HCT116 (cell line): Measurements from ENCODE around the gene HOXC11. TPM values are rescaled to one million over a fixed set of nuclear protein-coding genes. Genes with fewer than 3 reads are reported as not detected.

ENCODE experiments used
- ATAC-seq: fragments of 200-7000 bp; cut with Tn5 transposase; 2 replicates; pipeline ENCODE4 v1.9.1; 2020; ENCODE audit warnings: mild to moderate bottlenecking, moderate library complexity
- BruUV-seq: library from RNA; stranded (reverse); fragments of 400-500 nt; replicated peaks from 2 replicates; lab custom pipeline; 2021; lab: Mats Ljungman, UMichigan
- CTCF ChIA-PET: fragments of 300-600 bp; sonication (Branson Sonifier 250); formaldehyde crosslinking; loops from one replicate; lab custom pipeline; 2021; ENCODE audit warnings: antibody characterized with exemption; lab: Charles Lee
- POLR2A ChIA-PET: fragments of 300-600, 350-600 bp; sonication (Branson Sonifier 250); formaldehyde crosslinking; loops from one replicate; lab custom pipeline; 2021; ENCODE audit warnings: antibody characterized with exemption; lab: Charles Lee
- RAD21 ChIA-PET, 2 experiments: fragments of 300-600 bp; sonication (Branson Sonifier 250); formaldehyde crosslinking; loops; one replicate each; lab custom pipeline; 2023; ENCODE audit warnings: low total read pairs in 2 of 2; ENCODE audit not compliant: uncharacterized antibody in 2 of 2, unreplicated experiment in 2 of 2, low non-redundant PET in 1 of 2; lab: Charles Lee
- DNase-seq: peaks from one replicate; pipeline ENCODE4 v3.0.0-alpha.2; 2010; ENCODE audit warnings: low read depth, low spot score
- H2AFZ ChIP-seq: fragments of 200-600 bp; shearing (Covaris generic), sonication (generic); 2 replicates; pipeline ENCODE4 v1.6.1; 2017; ENCODE audit warnings: low read depth, mixed run types, mixed read lengths, antibody characterized with exemption, low read length; ENCODE audit not compliant: poor library complexity, severe bottlenecking
- H3K27ac ChIP-seq: 2 replicates; pipeline ENCODE4 v1.5.1; 2012; ENCODE audit warnings: low read depth, low read length
- H3K27me3 ChIP-seq: fragments of 200-600 bp; sonication (generic); 2 replicates; pipeline ENCODE4 v1.6.1; 2016; ENCODE audit warnings: mixed run types, low read length, mixed read lengths; ENCODE audit not compliant: insufficient read depth
- H3K36me3 ChIP-seq, 2 experiments: fragments of 200-500 bp in 1 of 2; fragments of 200-600 bp in 1 of 2; sonication (Bioruptor generic) in 1 of 2; sonication (generic) in 1 of 2; 2 replicates each; pipeline versions ENCODE4 v1.5.1 to v1.6.1; 2014 to 2016; ENCODE audit warnings: low read length in 2 of 2, inconsistent platforms in 1 of 2, mixed read lengths in 1 of 2, mixed run types in 1 of 2; ENCODE audit not compliant: insufficient read depth in 2 of 2, control insufficient read depth in 1 of 2
- H3K4me1 ChIP-seq, 2 experiments: fragments of 200-600 bp in 1 of 2; sonication (generic) in 1 of 2; 2 replicates each; pipeline versions ENCODE4 v1.5.1 to v1.6.1; 2012 to 2017; ENCODE audit warnings: low read length in 2 of 2, inconsistent platforms in 1 of 2, mild to moderate bottlenecking in 1 of 2, mixed read lengths in 1 of 2, mixed run types in 1 of 2, moderate library complexity in 1 of 2; ENCODE audit not compliant: insufficient read depth in 2 of 2, control insufficient read depth in 1 of 2
- H3K4me2 ChIP-seq: fragments of 200-600 bp; sonication (generic); 2 replicates; pipeline ENCODE4 v1.6.1; 2017; ENCODE audit warnings: mixed run types, low read length, mixed read lengths
- H3K4me3 ChIP-seq, 2 experiments: fragments of 200-600 bp in 1 of 2; sonication (generic) in 1 of 2; replicated peaks in 1 of 2; 2 replicates each; pipeline ENCODE4 v1.5.1; 2011 to 2016; ENCODE audit warnings: low read length in 2 of 2, control low read depth in 1 of 2, low read depth in 1 of 2, mild to moderate bottlenecking in 1 of 2, mixed read lengths in 1 of 2, mixed run types in 1 of 2
- H3K79me2 ChIP-seq: fragments of 200-600 bp; sonication (generic); 2 replicates; pipeline ENCODE4 v1.6.1; 2017; ENCODE audit warnings: mild to moderate bottlenecking, mixed run types, low read length, moderate library complexity, mixed read lengths; ENCODE audit not compliant: insufficient read depth
- H3K9ac ChIP-seq: fragments of 200-600 bp; sonication (generic); 2 replicates; pipeline ENCODE4 v1.6.1; 2016; ENCODE audit warnings: low read length, mixed read lengths
- H3K9me2 ChIP-seq: fragments of 200-600 bp; sonication (generic), shearing (Covaris generic); 2 replicates; pipeline ENCODE4 v1.6.1; 2017; ENCODE audit warnings: mixed run types, mild to moderate bottlenecking, moderate library complexity; ENCODE audit not compliant: insufficient read depth
- H3K9me3 ChIP-seq, 2 experiments: fragments of 200-500 bp in 1 of 2; fragments of 200-600 bp in 1 of 2; sonication (Bioruptor generic) in 1 of 2; sonication (generic) in 1 of 2; 2 replicates each; pipeline ENCODE4 v1.6.1; 2014 to 2017; ENCODE audit warnings: low read length in 2 of 2, mixed read lengths in 2 of 2, inconsistent platforms in 1 of 2, low read depth in 1 of 2, mild to moderate bottlenecking in 1 of 2, mixed run types in 1 of 2, moderate library complexity in 1 of 2; ENCODE audit not compliant: control insufficient read depth in 1 of 2, insufficient read depth in 1 of 2
- H4K20me1 ChIP-seq: fragments of 200-600 bp; sonication (generic), shearing (Covaris generic); 2 replicates; pipeline ENCODE4 v1.6.1; 2017; ENCODE audit warnings: mixed run types, mild to moderate bottlenecking, moderate library complexity; ENCODE audit not compliant: insufficient read depth
- CEBPB ChIP-seq: IDR thresholded peaks from 2 replicates; pipeline ENCODE4 v1.6.1; 2012; ENCODE audit warnings: low read depth
- ELF1 ChIP-seq: IDR thresholded peaks from 2 replicates; pipeline ENCODE4 v1.6.1; 2012; ENCODE audit warnings: low read depth, borderline replicate concordance
- EZH2phosphoT487 ChIP-seq: fragments of 200-600 bp; IDR thresholded peaks from 2 replicates; pipeline ENCODE4 v1.6.1; 2018; ENCODE audit warnings: antibody characterized with exemption, borderline replicate concordance
- FOSL1 ChIP-seq: IDR thresholded peaks from 2 replicates; pipeline ENCODE4 v1.6.1; 2012; ENCODE audit warnings: low read depth
- JUND ChIP-seq: IDR thresholded peaks from 2 replicates; pipeline ENCODE4 v1.6.1; 2012
- POLR2A ChIP-seq: IDR thresholded peaks from 2 replicates; pipeline ENCODE4 v1.7.0; 2011; ENCODE audit warnings: borderline replicate concordance; ENCODE audit not compliant: insufficient read depth, insufficient read length; ENCODE audit errors: extremely low read depth
- RAD21 ChIP-seq: IDR thresholded peaks from 2 replicates; pipeline ENCODE4 v1.6.1; 2012; ENCODE audit warnings: low read depth, mild to moderate bottlenecking
- SIN3A ChIP-seq: IDR thresholded peaks from 2 replicates; pipeline ENCODE4 v1.6.1; 2012; ENCODE audit warnings: low read depth
- ZNF274 ChIP-seq: fragments of 200-500 bp; sonication (Bioruptor generic); IDR thresholded peaks from 2 replicates; pipeline ENCODE4 v1.6.1; 2014; ENCODE audit warnings: mild to moderate bottlenecking, low read depth, low read length, inconsistent platforms
- intact Hi-C: fragments of 100-400 bp; cut with micrococcal nuclease; formaldehyde crosslinking; loops from 2 replicates; pipeline ENCODE4 v1.10.0; 2022
- total RNA-seq: library from RNA; stranded (reverse); gene quantifications from one replicate; pipeline ENCODE4 v1.2.1, GENCODE V29; 2021; ENCODE audit not compliant: unreplicated experiment
- TF ChIP-seq, protein P1 (sequence below): IDR thresholded peaks from 2 replicates; pipeline ENCODE4 v1.6.1; 2012; ENCODE audit warnings: low read depth
- TF ChIP-seq, protein P2 (sequence below), 3 experiments: fragments of 200-600 bp in 1 of 3; sonication (generic) in 1 of 3; IDR thresholded peaks in 2 of 3; conservative IDR thresholded peaks in 1 of 3; 2 replicates each; pipeline ENCODE4 v1.5.1; 2012 to 2017; ENCODE audit warnings: low read depth in 2 of 3, low read length in 2 of 3, antibody characterized with exemption in 1 of 3, borderline replicate concordance in 1 of 3, control low read depth in 1 of 3, mild to moderate bottlenecking in 1 of 3, mixed read lengths in 1 of 3, mixed run types in 1 of 3, moderate library complexity in 1 of 3; ENCODE audit not compliant: insufficient read depth in 1 of 3

The HOXC11 gene
- total RNA-seq, 1 experiment from 2014 or later = 0.22 TPM

DNA sequence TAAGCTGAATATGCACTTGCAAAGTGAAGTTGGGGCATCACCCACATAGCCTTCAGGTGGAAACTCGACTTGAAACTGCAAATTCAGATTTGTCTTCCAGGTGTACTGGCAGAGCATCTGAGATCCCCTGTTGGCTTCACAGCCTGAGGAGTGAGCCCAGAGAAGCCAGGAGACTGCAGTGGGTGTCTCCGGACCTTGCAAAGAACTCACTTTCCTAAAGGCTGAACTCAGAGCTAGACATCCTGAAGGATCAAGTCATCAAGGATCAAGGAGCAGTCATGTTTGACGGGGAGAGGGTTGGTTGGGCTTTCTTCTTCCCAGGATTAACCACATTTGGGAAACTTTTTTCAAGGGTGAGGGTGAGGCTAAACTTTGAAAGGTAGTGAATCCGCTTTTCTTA, 43.4 kb upstream of the HOXC11 start:
- Histone ChIP-seq H3K27me3 (peaks cover 46% of the 10 kb centered on the region), H3K79me2 (no peaks in the 10 kb centered on the region), H3K4me1 (no peaks in the 10 kb centered on the region), H3K27ac (no peak overlapping the region), H3K4me3 (no peak overlapping the region), H3K9me3 (no peaks in the 10 kb centered on the region), H3K9ac (no peak overlapping the region), H2AFZ (no peak overlapping the region), H4K20me1 (no peaks in the 10 kb centered on the region), H3K4me2 (no peak overlapping the region), H3K36me3 (no peaks in the 10 kb centered on the region), H3K9me2 (no peaks in the 10 kb centered on the region)
- ATAC-seq (no peak), DNase-seq (no peak)
- ChIA-PET RAD21 (no interaction called here), CTCF (no interaction called here), POLR2A (no interaction called here)
- intact Hi-C loops = no loop called here
- no peak for TF ChIP-seq RAD21
- TF ChIP-seq EZH2phosphoT487 = no peak
- TF ChIP-seq JUND = no peak
- no peak for TF ChIP-seq ZNF274
- TF ChIP-seq, protein P1, sequence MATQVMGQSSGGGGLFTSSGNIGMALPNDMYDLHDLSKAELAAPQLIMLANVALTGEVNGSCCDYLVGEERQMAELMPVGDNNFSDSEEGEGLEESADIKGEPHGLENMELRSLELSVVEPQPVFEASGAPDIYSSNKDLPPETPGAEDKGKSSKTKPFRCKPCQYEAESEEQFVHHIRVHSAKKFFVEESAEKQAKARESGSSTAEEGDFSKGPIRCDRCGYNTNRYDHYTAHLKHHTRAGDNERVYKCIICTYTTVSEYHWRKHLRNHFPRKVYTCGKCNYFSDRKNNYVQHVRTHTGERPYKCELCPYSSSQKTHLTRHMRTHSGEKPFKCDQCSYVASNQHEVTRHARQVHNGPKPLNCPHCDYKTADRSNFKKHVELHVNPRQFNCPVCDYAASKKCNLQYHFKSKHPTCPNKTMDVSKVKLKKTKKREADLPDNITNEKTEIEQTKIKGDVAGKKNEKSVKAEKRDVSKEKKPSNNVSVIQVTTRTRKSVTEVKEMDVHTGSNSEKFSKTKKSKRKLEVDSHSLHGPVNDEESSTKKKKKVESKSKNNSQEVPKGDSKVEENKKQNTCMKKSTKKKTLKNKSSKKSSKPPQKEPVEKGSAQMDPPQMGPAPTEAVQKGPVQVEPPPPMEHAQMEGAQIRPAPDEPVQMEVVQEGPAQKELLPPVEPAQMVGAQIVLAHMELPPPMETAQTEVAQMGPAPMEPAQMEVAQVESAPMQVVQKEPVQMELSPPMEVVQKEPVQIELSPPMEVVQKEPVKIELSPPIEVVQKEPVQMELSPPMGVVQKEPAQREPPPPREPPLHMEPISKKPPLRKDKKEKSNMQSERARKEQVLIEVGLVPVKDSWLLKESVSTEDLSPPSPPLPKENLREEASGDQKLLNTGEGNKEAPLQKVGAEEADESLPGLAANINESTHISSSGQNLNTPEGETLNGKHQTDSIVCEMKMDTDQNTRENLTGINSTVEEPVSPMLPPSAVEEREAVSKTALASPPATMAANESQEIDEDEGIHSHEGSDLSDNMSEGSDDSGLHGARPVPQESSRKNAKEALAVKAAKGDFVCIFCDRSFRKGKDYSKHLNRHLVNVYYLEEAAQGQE = no peak
- no peak for TF ChIP-seq CEBPB
- no peak for TF ChIP-seq POLR2A
- TF ChIP-seq ELF1 = no peak
- TF ChIP-seq, protein P2, sequence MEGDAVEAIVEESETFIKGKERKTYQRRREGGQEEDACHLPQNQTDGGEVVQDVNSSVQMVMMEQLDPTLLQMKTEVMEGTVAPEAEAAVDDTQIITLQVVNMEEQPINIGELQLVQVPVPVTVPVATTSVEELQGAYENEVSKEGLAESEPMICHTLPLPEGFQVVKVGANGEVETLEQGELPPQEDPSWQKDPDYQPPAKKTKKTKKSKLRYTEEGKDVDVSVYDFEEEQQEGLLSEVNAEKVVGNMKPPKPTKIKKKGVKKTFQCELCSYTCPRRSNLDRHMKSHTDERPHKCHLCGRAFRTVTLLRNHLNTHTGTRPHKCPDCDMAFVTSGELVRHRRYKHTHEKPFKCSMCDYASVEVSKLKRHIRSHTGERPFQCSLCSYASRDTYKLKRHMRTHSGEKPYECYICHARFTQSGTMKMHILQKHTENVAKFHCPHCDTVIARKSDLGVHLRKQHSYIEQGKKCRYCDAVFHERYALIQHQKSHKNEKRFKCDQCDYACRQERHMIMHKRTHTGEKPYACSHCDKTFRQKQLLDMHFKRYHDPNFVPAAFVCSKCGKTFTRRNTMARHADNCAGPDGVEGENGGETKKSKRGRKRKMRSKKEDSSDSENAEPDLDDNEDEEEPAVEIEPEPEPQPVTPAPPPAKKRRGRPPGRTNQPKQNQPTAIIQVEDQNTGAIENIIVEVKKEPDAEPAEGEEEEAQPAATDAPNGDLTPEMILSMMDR (IDR thresholded peaks at IDR 0.05 in 2 of 3, conservative IDR thresholded peaks at IDR 0.05 in 1 of 3; ENCODE audit: borderline replicate concordance in 1 of 3, insufficient read depth in 1 of 3, low read depth in 2 of 3, low read length in 2 of 3) = no peak
- no peak for TF ChIP-seq SIN3A
- no peak for TF ChIP-seq FOSL1
- BruUV-seq = no TSS peak
